GM21390 (cell line): ENCODE data around the gene PRKN.
"Not testable (repeated sequence)": the region's sequence is repeated elsewhere in the genome, so short reads cannot be mapped to it uniquely, and the experiment has no call there.

ENCODE experiments used
- ATAC-seq: cut with Tn5 transposase; IDR thresholded peaks from one replicate; pipeline ENCODE4 v1.9.1; 2021; ENCODE audit not compliant: unreplicated experiment

Gene PRKN

GRCh38 chr6:162468326-162468725 lies 259.2 kb downstream of the PRKN start:
- no peak for ATAC-seq

GRCh38 chr6:162467679-162468078 lies 259.9 kb downstream of the PRKN start:
- ATAC-seq = no peak

- ATAC-seq = no peak
These were observed 264.0 kb downstream of the PRKN start for GRCh38 chr6:162463576-162463975.

GRCh38 chr6:162459985-162460384 lies 267.6 kb downstream of the PRKN start:
- ATAC-seq = no peak

- no peak for ATAC-seq
These were observed 277.2 kb downstream of the PRKN start for GRCh38 chr6:162450358-162450757.

GRCh38 chr6:162448294-162448693 lies 279.3 kb downstream of the PRKN start:
- ATAC-seq = no peak

- ATAC-seq = no peak
These were observed 284.5 kb downstream of the PRKN start for GRCh38 chr6:162443101-162443500.

GRCh38 chr6:162442687-162443086 lies 284.9 kb downstream of the PRKN start:
- ATAC-seq = no peak

- ATAC-seq = no peak
These were observed 285.6 kb downstream of the PRKN start for GRCh38 chr6:162441991-162442390.

- ATAC-seq = no peak
These were observed 288.6 kb downstream of the PRKN start for GRCh38 chr6:162438980-162439379.

GRCh38 chr6:162435071-162435470 lies 292.5 kb downstream of the PRKN start:
- ATAC-seq = no peak

- no peak for ATAC-seq
These were observed 306.6 kb downstream of the PRKN start for GRCh38 chr6:162421004-162421403.

- no peak for ATAC-seq
These were observed 310.6 kb downstream of the PRKN start for GRCh38 chr6:162416831-162417537.

- no peak for ATAC-seq
These were observed 311.3 kb downstream of the PRKN start for GRCh38 chr6:162416307-162416706.

GRCh38 chr6:162409741-162410691 lies 317.6 kb downstream of the PRKN start:
- no peak for ATAC-seq

- ATAC-seq = no peak
These were observed 318.6 kb downstream of the PRKN start for GRCh38 chr6:162408826-162409535.

GRCh38 chr6:162404951-162405350 lies 322.6 kb downstream of the PRKN start:
- ATAC-seq = no peak

GRCh38 chr6:162403031-162403430 lies 324.5 kb downstream of the PRKN start:
- ATAC-seq = no peak

GRCh38 chr6:162395181-162395580 lies 332.4 kb downstream of the PRKN start:
- ATAC-seq = no peak

- ATAC-seq = not testable (repeated sequence)
These were observed 336.4 kb downstream of the PRKN start for GRCh38 chr6:162390961-162391811.
